NCI-H2196 treated with DMSO at 0.1 percent for 48 hours (cell line): ENCODE results near the gene PDE8B.
"Not testable (repeated sequence)": the region's sequence is repeated elsewhere in the genome, so short reads cannot be mapped to it uniquely, and the experiment has no call there.

Experiments used
- DNase-seq: peaks from one replicate; lab custom pipeline; 2025; ENCODE audit not compliant: unreplicated experiment; lab: John Stamatoyannopoulos, UW

The PDE8B gene

DNA sequence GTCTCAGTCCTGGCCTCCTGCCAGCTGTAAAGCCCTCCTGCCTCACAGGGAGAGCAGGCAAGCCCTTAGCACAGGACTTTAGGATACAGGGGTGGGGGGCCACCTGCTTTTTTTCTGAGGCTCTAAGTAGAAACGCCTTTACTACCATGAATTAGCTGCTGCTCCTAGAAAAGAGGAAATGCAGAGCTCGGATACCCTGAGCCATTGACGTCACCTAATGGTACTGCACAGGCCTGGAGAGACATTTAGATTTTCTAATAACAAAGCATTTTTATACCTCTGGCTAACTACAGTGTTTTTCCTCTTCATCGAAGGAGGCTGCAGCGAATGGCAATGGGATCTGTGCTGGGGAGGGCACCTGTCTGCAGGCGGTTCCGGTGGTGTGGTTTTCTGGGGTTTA lies 144.6 kb downstream of the PDE8B start:
- no peak for DNase-seq

DNA sequence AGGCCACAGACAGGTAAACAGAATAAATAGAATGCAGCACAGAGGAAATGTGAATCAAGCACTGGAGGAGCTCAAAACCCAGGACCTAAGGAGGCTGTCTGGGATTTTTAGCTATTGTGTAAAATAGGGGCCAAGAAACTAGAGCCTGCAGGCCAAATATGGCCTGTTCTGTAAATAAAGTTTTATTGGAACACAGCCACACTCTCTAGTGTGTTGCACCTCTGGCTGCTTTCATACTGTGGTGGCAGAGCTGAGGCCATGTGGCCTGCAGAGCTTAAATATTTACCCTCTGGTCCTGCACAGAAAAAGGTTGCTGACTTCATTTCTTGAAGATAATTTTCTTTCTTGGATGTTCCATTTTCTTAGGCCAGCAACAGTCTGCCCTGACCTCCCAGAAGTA lies 145.3 kb downstream of the PDE8B start:
- no peak for DNase-seq

DNA sequence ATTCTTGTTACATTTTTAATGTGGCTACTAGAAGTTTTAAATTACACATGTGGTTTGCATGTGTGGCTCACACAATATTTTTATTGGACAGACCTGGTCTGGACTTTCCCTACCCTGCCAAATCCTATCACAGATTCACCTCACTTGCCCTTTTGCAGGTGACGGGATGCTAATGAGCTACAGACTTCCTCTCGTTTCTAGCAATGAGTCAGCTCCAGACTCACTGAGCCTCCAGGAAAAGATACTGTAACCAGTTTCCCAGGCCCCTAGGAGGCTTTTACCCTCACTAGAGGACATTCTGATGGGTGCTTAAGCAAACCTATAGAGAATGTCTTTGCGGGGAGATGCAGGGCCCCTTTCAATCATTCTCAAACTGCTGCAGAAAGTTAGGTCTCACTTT lies 146.3 kb downstream of the PDE8B start:
- DNase-seq: peak; percentile 63

DNA sequence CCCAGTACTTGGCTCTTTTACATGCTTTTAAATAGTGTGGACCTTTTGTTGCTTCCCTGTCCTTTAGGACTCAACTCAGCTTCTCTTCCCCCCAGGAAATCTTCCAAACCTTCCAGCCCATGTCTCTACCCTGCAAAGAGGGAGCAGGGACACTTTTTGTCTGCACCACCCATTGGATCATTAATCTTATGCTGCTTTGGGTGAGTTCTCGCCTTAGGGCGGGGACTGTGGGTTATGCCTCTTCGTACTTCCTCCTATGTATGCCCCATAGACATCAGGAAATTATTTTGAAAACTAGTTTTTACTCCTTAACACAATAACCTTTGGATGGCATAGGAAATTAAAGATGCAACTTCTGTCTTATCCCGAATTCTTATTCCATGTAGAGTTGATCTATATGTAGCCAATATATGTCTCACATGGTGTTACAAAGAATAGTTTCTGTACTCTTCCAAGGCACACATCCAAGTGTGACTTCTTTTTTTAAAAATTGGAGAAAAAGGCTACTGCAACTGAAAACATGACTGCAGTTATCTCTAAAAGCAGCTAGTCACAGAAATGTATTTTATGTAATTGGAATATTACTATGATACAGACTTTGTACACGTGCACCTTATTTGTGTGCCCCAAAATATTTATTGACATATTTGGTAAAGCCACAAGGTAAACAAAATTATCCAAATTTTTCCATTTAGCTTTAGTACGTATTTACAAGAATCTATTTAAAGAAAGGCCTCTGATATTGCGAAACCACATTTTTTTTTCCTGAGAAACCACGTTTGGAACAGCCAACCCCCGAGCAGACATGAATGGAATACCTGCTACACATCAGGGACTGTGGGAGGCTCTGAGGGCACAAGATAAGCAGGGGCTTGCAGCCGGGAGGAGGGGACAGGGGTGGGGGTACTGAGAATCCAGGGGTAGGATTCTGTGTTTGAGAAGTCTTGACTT lies 148.1 kb downstream of the PDE8B start:
- DNase-seq: no peak

DNA sequence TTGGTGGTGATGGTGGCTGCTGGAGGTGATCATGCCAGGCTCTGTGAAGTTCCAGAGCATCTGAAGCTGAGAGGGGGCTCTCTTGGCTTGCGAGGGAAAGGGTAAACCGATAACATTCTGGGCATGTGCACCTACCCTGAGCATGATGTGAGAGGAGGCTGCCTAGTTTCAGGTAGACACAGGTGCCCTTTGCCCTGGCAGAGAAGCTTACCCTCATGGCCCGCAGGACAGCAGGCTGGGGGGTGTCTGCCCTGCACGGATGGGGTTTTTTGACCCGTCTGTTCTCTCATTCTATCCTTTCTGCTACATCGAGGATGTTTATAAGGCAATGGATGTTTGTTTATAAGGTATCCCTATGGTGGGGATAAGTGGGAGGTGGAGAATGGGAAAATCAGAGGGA lies 148.8 kb downstream of the PDE8B start:
- no peak for DNase-seq

DNA sequence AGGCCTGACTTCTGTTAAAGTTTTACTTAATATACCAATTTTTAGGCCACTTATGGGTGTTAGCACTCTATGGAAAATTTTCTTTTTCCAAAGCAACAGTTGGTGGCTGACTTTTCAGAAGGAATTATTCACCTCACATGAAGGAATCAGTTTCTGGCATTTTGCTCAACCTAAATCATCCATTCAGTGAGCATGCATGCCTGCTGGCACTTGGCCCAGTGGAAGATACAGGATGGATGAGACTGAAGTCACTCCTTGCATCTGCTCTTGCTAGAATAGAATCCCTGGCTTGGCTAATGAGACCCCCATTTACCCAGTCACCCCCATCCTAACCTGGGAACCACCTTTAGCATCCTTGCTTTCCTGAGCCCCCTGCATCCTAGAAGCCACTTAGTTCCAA lies 149.9 kb downstream of the PDE8B start:
- no peak for DNase-seq

DNA sequence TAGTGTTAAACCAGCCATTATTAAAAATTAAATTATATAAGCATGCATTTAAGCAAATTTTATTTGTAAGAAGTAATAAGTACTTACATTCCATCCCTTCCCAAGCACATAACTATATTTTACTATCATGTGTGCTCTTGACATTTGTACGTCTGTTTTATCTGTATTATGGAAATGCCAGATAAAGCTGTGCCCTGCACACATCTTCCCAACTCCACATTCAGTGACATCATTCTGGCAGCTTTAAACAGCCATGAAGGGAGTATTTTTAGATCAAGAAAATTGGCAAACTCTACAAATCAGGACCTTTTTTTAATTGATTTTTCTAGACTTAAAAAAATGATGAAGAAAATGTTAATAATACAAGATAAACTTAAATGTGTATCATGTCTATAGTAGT lies 150.5 kb downstream of the PDE8B start:
- no peak for DNase-seq

GRCh38 chr5:77366717-77367500 lies 156.4 kb downstream of the PDE8B start:
- DNase-seq: no peak

- DNase-seq: no peak
Observed at GRCh38 chr5:77367741-77368140, 157.3 kb downstream of the PDE8B start.

GRCh38 chr5:77368367-77368766 lies 157.9 kb downstream of the PDE8B start:
- no peak for DNase-seq

GRCh38 chr5:77369566-77369965 lies 159.1 kb downstream of the PDE8B start:
- no peak for DNase-seq

- DNase-seq: no peak
Observed at GRCh38 chr5:77374686-77375085, 164.2 kb downstream of the PDE8B start.

DNA sequence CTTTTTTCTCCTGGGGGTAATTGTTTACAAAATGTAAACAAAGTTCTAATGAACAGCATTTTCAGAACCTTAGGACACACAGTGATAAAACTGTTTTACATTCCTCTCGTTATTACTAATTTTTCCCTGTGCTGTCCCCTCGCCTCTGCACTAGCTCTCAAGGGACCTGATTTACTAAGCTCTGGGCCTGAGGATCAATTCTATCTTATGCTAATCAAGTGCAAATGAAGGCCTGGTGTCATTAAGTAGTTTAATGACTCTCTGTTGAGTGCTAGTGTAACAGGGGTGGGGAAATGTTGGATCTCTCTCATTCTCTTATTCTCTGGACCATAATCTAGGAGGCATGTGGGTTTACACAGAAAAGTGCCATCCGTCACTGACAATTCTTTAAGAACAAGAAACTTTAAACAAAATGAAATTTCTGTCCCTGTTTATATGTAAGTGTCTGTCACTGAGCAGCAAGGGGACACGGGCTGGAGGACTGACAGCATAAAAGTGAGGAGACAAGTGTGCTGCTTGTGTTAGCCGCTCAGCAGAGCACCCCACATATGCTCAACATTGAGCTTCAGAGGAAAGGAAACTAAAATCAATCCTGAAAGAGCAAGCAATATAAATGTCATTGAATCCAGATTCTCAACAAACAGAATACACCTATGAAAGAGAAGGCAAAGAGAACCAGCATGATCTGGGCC lies 166.3 kb downstream of the PDE8B start:
- DNase-seq: no peak

DNA sequence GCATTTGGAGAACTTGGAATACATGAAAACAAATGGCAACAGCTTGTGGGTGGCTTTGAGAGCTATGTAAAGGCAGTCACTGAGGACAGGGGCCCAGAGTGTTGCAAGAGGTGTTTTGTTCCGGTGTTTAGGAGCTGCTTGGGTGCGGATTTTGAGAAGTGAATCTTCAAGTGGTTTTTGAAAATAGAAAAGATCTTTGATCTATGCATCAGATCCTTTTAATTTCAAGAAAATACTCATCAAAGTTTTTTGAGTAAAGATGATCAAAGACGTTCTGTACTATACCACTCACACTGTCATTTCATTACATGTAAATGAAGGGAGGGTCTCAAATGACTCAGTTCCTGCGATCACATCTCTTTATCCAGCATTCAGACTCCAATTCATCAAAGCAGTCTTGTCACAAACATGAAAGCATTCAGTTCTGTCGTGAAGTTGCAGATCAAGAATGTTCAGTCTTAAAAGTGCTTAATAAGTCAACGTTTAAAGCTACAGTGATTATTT lies 169.1 kb downstream of the PDE8B start:
- no peak for DNase-seq

DNA sequence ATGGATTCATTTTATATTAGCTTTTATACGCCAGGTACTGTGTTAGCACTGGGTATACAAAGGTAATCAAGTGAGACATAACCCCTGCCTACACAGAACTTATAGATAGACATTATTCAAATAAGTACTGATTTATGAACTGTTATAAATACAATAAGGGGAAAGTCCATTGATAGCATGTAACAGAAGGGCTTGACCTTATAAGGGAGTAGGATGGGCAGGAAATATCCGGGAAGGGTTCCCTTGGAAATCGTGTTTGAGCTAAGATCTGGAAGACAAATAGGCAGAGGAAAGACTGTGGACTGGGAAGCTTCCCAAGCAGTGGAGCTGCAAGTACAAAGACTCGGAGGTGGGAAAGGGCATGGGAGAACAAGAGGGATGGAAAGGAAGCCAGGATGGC lies 170.2 kb downstream of the PDE8B start:
- no peak for DNase-seq

DNA sequence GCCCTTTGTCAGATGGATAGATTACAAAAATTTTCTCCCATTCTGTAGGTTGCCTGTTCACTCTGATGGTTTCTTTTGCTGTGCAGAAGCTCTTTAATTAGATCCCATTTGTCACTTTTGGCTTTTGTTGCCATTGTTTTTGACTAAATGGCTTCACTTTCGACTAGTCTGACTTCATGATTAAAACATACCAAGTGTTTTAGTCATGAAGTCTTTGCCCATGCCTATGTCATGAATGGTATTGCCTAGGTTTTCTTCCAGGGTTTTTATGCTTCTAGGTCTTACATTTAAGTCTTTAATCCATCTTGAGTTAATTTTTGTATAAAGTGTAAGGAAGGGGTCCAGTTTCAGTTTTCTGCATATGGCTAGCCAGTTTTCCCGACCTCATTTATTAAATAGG lies 172.9 kb downstream of the PDE8B start:
- DNase-seq: not testable (repeated sequence)

GRCh38 chr5:77386340-77386739 lies 175.9 kb downstream of the PDE8B start:
- DNase-seq: not testable (repeated sequence)

GRCh38 chr5:77389746-77390145 lies 179.3 kb downstream of the PDE8B start:
- no peak for DNase-seq

- DNase-seq: no peak
Observed at GRCh38 chr5:77390221-77390620, 179.7 kb downstream of the PDE8B start.

DNA sequence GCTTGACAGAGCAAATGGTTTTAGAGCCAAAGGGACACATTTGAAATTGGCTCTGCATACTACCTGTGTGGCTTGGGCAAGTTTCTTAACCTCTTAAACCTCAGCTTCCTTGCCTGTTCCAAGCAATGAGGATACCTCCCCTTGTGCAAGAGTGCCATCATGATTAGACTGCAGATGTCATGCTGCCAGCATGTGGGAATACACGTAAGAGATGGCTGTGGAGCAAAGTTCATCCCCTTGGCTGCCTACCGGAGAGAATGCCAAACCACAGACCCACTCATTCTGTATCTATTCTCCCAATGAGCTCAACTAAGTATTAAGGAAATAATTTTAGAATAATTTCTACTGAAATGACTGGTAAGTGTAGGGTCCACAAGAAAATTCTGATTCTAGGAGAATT lies 180.3 kb downstream of the PDE8B start:
- no peak for DNase-seq

DNA sequence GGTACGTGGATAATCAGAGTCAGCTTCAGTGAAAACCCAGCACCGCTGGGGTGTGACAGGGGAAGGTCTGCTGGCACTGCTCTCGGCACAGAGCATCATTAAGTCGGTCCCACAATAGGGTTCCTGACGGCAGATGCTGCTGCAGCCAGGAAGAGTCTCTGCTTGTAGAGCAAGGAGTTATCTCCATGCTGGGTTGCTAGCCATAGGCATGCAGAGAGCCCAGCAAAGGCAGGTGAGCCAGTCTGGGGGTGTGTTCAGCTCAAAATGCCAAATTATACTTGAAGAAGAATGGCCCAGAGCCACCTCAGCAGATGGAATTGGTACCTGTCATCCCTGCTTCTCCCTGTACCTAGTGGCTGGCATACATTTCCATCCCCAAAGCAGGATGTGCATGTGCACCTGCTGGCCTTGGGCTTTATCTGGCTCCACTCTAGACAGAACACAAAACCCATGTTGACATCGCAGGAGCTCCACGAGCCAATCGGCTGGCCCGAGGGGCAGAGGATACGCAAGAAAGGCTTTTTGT lies 180.8 kb downstream of the PDE8B start:
- DNase-seq: no peak
